Renal cortex interstitium (tissue), 15 donors: ENCODE data around the gene OXSR1. TPM values are rescaled to one million over a fixed set of nuclear protein-coding genes. Genes with fewer than 3 reads are reported as not detected.

ENCODE experiments used
- DNase-seq, 11 donors: peaks; one replicate each; pipeline ENCODE4 v3.0.0-alpha.2; 2013; ENCODE audit warnings: low read depth in 9 of 11, low spot score in 4 of 11; ENCODE audit errors: extremely low read depth in 1 of 11
- long read RNA-seq, 16 experiments: transcript quantifications; one replicate each; lab custom pipeline, GENCODE V29; 2026
- polyA plus RNA-seq, 3 donors: library from polyadenylated mRNA; unstranded; fragments of 120-200 nt; gene quantifications; one replicate each; pipeline ENCODE4 v1.2.1, GENCODE V29; 2013; ENCODE audit not compliant: insufficient read length in 3 of 3

OXSR1 gene
- 10 to 100 TPM; 46.8 to 55.6 (median 50.2) TPM for polyA plus RNA-seq
- long read RNA-seq, donor 1, full-length matches to known transcripts, result 2 of 2 reads
- long read RNA-seq, donor 1, partial matches to known transcripts, result 0 of 2 reads
- long read RNA-seq, donor 1, other reads (novel, unspliced or antisense), result 0 of 2 reads
- long read RNA-seq, donor 2, full-length matches to known transcripts, result 3 of 51 reads
- long read RNA-seq, donor 2, partial matches to known transcripts, result 48 of 51 reads
- long read RNA-seq, donor 2, other reads (novel, unspliced or antisense), result 0 of 51 reads
- long read RNA-seq, donor 3, full-length matches to known transcripts, result 7 of 15 reads
- long read RNA-seq, donor 3, partial matches to known transcripts, result 8 of 15 reads
- long read RNA-seq, donor 3, other reads (novel, unspliced or antisense), result 0 of 15 reads
- long read RNA-seq, donor 4, full-length matches to known transcripts, result 5 of 5 reads
- long read RNA-seq, donor 4, partial matches to known transcripts, result 0 of 5 reads
- long read RNA-seq, donor 4, other reads (novel, unspliced or antisense), result 0 of 5 reads
- long read RNA-seq, donor 5, result 0 reads
- long read RNA-seq, donor 6, result 0 reads
- long read RNA-seq, donor 7, full-length matches to known transcripts, result 4 of 12 reads
- long read RNA-seq, donor 7, partial matches to known transcripts, result 8 of 12 reads
- long read RNA-seq, donor 7, other reads (novel, unspliced or antisense), result 0 of 12 reads
- long read RNA-seq, donor 8, full-length matches to known transcripts, result 1 of 11 reads
- long read RNA-seq, donor 8, partial matches to known transcripts, result 10 of 11 reads
- long read RNA-seq, donor 8, other reads (novel, unspliced or antisense), result 0 of 11 reads
- long read RNA-seq, donor 9, full-length matches to known transcripts, result 6 of 6 reads
- long read RNA-seq, donor 9, partial matches to known transcripts, result 0 of 6 reads
- long read RNA-seq, donor 9, other reads (novel, unspliced or antisense), result 0 of 6 reads
- long read RNA-seq, donor 10, full-length matches to known transcripts, result 2 of 10 reads
- long read RNA-seq, donor 10, partial matches to known transcripts, result 8 of 10 reads
- long read RNA-seq, donor 10, other reads (novel, unspliced or antisense), result 0 of 10 reads
- long read RNA-seq, donor 11, full-length matches to known transcripts, result 9 of 9 reads
- long read RNA-seq, donor 11, partial matches to known transcripts, result 0 of 9 reads
- long read RNA-seq, donor 11, other reads (novel, unspliced or antisense), result 0 of 9 reads
- long read RNA-seq, donor 12, full-length matches to known transcripts, result 2 of 2 reads
- long read RNA-seq, donor 12, partial matches to known transcripts, result 0 of 2 reads
- long read RNA-seq, donor 12, other reads (novel, unspliced or antisense), result 0 of 2 reads
- long read RNA-seq, donor 13, full-length matches to known transcripts, result 6 of 15 reads
- long read RNA-seq, donor 13, partial matches to known transcripts, result 9 of 15 reads
- long read RNA-seq, donor 13, other reads (novel, unspliced or antisense), result 0 of 15 reads
- long read RNA-seq, donor 14, full-length matches to known transcripts, result 3 of 12 reads
- long read RNA-seq, donor 14, partial matches to known transcripts, result 9 of 12 reads
- long read RNA-seq, donor 14, other reads (novel, unspliced or antisense), result 0 of 12 reads
- long read RNA-seq, donor 15, result 0 reads
- long read RNA-seq, donor 16, full-length matches to known transcripts, result 20 of 123 reads
- long read RNA-seq, donor 16, partial matches to known transcripts, result 103 of 123 reads
- long read RNA-seq, donor 16, other reads (novel, unspliced or antisense), result 0 of 123 reads

DNA sequence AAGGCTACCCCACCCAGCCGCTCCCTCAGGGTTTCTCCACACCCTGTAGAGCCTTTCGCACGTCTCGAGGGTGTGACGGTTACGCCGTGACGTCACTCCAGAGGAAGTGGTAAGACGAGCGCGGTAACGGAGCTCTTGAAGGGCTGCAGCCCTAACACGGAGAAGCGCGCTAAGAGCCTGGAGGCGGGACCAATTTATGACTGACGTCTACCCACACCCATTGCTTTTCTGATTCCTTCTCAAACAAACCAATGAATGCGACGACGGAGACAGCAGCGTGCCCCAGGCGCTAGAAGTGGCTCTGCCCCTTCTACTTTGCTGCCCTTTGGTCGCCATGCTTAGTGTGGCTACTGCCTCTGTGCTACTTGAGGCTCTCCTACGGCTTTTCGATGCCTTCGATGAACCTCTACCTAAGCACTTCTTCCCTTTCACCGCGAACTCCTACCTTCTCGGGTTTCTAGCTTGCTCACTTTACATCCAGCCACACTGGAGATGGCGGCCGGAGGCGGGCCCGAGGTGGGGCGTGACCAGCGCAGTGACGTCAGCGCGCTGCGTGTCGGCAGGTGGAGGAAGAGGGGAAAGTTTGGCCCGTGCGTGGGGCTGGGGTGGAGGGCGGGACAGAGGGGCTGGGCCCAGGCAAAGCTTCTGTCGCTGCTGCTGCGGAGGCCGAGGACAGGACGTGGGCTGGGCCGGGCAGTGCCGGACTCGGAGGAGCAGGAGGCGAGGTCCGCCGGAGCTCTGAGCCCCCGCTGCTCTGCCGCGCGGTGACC, at the start of gene OXSR1:
Gene OXSR1 (plus strand): TSS at position 586 of the 770 bp plus-strand sequence. CDS start 340 bp downstream, outside the sequence.
- DNase-seq, result peak; percentile 98 to 100 (median 99)

DNA sequence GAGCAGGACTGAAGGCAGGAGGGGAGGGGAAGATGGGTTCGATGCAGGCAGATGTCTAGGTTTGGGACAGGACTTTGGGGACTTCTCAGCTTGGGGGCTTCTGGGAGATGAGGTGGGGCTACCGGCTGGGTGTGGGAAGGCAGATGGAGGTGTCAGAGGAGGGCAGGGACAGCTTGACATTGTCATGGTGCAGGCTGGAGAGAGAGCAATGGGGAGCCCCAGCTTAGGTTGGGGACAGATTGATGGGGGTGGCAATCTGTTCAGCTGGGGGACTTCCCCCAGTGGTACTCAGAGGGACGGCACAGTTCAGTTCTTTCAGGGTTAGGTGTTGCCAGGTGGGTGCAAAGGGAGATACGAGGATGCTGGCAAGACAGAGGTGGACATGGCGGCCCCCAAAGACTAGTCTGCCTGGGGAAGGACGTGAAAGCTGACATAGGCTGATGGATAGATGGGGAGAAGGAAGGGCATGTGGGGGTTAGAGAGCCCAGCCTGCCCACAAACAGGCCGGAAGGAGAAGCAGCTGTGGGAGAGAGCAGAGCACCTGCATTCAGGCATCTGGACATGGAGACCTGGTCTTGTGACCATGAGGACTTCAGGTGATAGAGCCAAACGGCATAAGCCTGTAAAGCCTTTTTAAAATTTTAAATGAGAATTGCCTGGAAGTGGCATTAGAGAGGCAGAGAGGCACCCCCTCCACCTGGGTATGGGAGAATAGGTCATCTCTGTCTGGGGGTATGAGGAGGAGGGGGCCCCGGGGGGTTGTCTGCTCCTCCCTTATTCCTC, 49.5 kb upstream of the OXSR1 start:
- DNase-seq, result no peak

- no peak for DNase-seq
Measured at GRCh38 chr3:38116471-38117162, 48.7 kb upstream of the OXSR1 start.

GRCh38 chr3:38117163-38117716, 48.1 kb upstream of the OXSR1 start:
- DNase-seq, result no peak

DNA sequence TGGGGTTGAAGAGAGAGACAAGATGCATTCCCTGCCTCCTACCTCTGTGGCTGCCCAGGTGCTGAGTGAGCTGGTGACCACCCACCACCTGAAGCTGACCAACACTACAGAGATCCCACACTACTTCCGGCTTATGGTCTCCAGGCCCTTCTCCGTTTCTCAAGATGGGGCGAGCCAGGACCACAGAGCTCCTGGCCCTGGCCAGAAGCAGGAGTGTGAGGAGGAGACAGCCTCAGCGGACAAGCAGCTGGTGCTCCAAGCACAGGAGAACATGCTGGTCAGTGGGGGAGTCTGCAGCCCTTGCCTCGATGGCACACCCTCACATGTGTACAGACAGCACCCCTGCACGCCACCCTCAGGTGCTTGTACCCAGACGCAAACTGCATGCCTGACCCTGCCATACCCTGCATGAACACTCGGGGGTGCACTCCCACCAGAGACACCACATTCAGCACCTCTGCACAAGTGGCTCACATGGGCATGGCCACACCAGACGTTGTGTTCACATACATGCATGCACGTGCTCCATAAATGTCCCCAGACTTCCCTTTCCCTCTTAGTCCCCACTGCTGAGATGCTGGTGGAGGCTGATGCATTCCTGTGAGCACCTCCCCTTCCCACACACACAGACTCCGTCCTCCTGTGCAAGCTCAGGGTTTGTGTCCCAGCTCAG, 47.5 kb upstream of the OXSR1 start:
- peak in 1 of 11 donors; percentile 13 for DNase-seq

DNA sequence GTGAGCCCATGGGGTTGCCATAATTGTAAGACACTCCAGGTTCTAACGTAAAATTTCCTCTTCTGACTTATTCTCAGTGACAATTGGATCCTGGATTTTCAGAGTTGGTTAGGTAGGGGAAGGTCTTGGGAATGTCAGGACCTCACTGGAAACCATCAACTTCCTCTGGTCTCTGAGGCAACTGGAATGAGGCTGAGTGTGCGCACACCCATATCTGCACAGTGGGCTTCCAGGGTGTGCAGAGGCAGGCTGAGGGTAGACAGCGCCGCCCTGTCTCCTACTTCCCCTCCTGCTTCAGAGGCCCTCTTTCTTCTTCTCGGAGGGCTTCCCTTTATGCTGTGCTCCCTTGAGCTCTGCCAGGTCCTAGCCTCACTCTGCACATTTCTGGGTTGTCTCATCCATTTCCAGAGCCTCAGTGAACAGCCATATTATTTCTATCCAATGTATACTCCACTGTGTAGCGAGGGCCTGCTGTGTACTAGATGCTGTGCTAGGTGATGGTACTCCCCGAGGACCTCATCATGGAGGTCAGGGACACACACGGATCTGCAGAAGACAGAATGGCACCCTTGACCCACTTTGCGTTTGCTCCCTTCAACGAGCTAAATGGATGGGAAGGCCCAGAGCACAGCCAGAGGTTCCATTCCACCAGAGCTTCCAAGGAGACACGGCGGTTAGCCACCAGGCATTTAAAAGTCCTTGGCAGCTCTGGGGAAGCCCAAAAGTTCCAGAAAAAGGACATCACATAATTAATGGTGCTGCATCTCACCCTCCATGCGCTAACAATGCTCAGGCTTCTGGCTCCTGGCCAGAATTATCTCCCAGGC, 46.7 kb upstream of the OXSR1 start:
- DNase-seq, result no peak

GRCh38 chr3:38119248-38119544, 46.1 kb upstream of the OXSR1 start:
- no peak for DNase-seq

- no peak for DNase-seq
Measured at GRCh38 chr3:38119821-38120692, 45.3 kb upstream of the OXSR1 start.

DNA sequence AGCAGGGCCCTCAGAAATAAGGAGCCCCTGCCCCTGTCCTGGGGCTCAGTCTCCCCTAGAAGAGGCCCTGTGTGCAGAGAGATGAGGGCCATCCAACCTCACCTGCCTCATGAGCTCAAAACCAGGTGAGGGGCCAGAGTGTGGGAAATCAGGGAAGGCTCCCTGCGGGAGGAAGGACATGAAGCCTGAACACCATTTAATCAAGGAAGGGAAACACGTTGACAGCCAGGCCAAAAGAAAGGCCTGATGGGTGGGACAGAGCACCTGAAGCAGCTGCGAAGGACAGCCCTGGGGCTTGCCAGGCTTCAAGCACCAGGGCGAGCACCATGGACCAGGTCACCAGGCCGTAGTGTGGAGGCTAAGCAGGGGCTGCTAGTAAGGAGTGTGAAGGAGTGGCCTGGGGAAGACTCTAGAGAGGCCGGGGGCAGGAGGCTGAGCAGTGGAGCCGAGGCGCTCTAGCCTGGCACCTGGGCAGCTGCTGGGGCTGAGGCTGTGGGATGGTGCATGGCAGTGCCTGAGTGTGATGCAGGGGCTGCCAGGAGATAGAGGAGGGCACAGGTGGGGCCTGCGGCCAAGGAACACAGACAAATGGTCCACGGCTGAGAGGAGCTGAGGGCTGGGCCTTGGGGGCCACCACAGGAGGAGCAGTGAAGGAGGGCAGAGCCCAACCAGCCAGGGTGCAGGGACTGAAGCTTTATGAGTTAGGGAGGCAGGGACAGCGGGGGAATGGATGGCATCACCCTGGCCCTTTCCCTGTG, 44.5 kb upstream of the OXSR1 start:
- no peak for DNase-seq

DNA sequence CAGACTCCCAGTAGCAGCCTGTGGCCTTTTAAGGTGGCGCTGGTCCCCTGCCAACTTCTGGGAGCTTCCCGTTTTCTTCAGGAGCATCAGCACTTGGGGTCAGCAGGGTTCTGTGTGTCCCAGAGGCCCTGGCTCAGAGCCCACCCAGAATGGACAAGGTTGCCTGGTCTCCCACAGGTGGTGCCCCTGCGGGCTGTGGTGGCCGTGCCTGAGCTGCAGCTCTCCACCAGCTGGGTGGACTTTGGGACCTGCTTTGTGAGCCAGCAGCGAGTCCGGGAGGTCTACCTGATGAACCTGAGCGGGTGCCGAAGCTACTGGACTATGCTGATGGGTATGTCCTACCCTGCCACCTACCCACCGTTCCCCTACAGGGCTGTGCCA, 43.9 kb upstream of the OXSR1 start:
- DNase-seq, result no peak

DNA sequence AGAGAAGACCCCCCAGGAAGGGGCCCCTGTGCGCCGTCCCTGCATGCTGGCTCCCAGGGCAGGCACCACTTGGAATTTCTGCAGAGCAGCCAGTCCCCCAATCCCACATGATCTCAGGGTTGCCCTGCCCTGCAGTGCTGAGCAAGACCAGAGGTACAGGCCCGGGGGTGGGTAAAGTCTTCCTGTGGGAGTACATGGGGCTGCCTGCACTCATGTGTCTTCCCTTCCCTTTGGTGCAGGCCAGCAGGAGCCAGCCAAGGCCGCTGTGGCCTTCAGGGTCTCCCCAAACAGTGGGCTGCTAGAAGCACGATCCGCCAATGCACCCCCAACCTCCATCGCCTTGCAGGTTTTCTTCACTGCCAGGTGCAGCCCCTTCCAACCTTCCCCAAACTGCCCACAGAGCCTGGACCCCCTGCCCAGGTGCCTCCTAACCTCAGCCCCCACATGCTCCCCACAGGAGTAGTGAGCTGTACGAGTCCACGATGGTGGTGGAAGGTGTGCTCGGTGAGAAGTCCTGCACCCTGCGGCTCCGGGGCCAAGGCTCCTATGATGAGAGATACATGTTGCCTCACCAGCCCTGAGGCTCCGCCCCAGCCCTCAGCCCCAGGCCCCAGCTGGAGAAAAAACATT, 43.4 kb upstream of the OXSR1 start:
- DNase-seq, result no peak

- DNase-seq, result no peak
Measured at GRCh38 chr3:38122712-38123290, 42.5 kb upstream of the OXSR1 start.
